ENCODE data around the gene AIRE. TPM values are rescaled to one million over a fixed set of nuclear protein-coding genes. Genes with fewer than 3 reads are reported as not detected.

Gene AIRE
- total RNA-seq, 1 experiment from 2014 or later: not detected

DNA sequence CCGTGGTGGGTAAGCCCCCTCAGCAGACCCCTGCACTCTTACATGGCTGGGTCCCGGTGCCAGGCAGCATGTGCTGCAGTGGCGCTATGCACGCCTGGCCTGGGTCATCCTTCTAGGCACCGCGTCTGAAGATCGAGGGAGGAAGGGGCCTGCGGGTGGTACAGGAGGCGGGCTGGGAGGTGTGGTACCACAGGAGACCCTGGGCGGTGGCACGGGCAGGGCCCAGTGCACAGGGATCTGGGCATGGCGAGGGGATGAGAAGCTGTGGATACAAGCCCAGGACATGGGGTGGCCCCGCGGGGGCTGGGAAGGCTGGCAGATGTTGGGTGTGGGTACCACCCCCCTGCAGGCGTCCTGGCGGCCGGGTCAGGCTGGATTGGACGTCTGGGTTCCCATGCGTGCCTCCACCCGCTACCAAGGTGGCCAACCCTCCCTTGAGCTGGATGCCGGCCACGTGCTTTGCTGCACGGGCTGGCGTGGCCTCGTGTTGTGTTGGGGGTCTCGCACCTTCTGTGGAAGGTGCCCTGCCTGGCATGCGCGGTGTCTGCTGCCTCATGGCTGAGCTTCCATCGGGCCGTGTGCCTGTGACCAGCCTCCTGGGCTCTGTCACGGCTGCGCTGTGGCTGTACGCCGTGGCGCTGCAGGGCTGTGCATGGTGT, 33.9 kb downstream of the AIRE start:
- Mint-ChIP-seq H3K27me3 (ENCODE audit: insufficient read depth, unreplicated experiment) (no peaks in the 10 kb centered on the region), H3K4me1 (ENCODE audit: low read depth, unreplicated experiment) (no peaks in the 10 kb centered on the region), H3K9me3 (ENCODE audit: unreplicated experiment) (no peaks in the 10 kb centered on the region), H3K27ac (ENCODE audit: unreplicated experiment) (no peak overlapping the region), H3K36me3 (ENCODE audit: insufficient read depth, unreplicated experiment) (peaks cover 23% of the 10 kb centered on the region), H3K4me3 (ENCODE audit: unreplicated experiment) (no peak overlapping the region)
- BruUV-seq (replicated peaks): no TSS peak
- DNase-seq: no peak
- ChIA-PET CTCF (no interaction called here), POLR2A (no interaction called here)
- TF ChIP-seq, protein P1, sequence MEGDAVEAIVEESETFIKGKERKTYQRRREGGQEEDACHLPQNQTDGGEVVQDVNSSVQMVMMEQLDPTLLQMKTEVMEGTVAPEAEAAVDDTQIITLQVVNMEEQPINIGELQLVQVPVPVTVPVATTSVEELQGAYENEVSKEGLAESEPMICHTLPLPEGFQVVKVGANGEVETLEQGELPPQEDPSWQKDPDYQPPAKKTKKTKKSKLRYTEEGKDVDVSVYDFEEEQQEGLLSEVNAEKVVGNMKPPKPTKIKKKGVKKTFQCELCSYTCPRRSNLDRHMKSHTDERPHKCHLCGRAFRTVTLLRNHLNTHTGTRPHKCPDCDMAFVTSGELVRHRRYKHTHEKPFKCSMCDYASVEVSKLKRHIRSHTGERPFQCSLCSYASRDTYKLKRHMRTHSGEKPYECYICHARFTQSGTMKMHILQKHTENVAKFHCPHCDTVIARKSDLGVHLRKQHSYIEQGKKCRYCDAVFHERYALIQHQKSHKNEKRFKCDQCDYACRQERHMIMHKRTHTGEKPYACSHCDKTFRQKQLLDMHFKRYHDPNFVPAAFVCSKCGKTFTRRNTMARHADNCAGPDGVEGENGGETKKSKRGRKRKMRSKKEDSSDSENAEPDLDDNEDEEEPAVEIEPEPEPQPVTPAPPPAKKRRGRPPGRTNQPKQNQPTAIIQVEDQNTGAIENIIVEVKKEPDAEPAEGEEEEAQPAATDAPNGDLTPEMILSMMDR (IDR thresholded peaks at IDR 0.05; ENCODE audit: insufficient read depth in 1 of 2, low read depth in 1 of 2, low read length in 1 of 2, severe bottlenecking in 1 of 2, unreplicated experiment in 1 of 2): no peak
- H3K4me1 ChIP-seq: no peaks in the 10 kb centered on the region
- intact Hi-C loops (cut with micrococcal nuclease; ENCODE audit: unreplicated experiment): no loop called here
- H3K9me3 ChIP-seq: no peaks in the 10 kb centered on the region
- H3K36me3 ChIP-seq (ENCODE audit: control insufficient read depth, insufficient read depth, low read length): peaks cover 1% of the 10 kb centered on the region; the same call in 1 of the 2 replicates
- H3K27me3 ChIP-seq (replicated peaks; ENCODE audit: control insufficient read depth, insufficient read depth, low read length): no peaks in the 10 kb centered on the region
- no peak overlapping the region for H3K4me3 ChIP-seq (ENCODE audit: low read depth, low read length)

DNA sequence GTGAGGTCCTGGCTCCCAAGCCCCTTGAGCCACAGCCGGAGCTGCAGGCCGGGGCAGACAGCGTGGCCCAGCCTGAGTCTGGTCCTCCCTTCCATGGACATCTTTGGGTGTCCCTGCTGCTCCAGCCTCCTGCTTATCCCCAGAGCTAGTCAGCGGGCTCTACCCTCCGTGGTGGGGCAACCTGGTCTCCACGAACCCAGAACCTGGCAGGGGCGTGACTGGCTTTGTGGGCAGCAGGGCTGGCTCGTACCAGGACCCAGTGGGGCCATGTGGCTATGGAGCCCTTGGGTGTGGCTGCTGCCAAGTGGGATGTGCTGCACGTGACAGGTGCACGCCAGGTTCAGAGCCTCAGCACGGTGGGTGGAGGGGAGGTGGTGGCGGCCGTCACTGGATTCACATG, 35.2 kb downstream of the AIRE start:
- no peaks in the 10 kb centered on the region for H3K4me1 Mint-ChIP-seq (ENCODE audit: low read depth, unreplicated experiment)
- no peak overlapping the region for H3K4me3 Mint-ChIP-seq (ENCODE audit: unreplicated experiment)
- H3K9me3 Mint-ChIP-seq (ENCODE audit: unreplicated experiment): no peaks in the 10 kb centered on the region
- H3K27me3 Mint-ChIP-seq (ENCODE audit: insufficient read depth, unreplicated experiment): no peaks in the 10 kb centered on the region
- BruUV-seq (replicated peaks): no TSS peak
- intact Hi-C loops (cut with micrococcal nuclease; ENCODE audit: unreplicated experiment): no loop called here
- Histone ChIP-seq H3K4me1 (no peaks in the 10 kb centered on the region), H3K9me3 (no peaks in the 10 kb centered on the region), H3K36me3 (ENCODE audit: control insufficient read depth, insufficient read depth, low read length) (peaks cover 1% of the 10 kb centered on the region; the same call in 1 of the 2 replicates), H3K27me3 (replicated peaks; ENCODE audit: control insufficient read depth, insufficient read depth, low read length) (no peaks in the 10 kb centered on the region), H3K4me3 (ENCODE audit: low read depth, low read length) (no peak overlapping the region)
- CTCF ChIA-PET: no interaction called here
- TF ChIP-seq, protein P1 (IDR thresholded peaks at IDR 0.05; ENCODE audit: insufficient read depth in 1 of 2, low read depth in 1 of 2, low read length in 1 of 2, severe bottlenecking in 1 of 2, unreplicated experiment in 1 of 2): no peak
- H3K36me3 Mint-ChIP-seq (ENCODE audit: insufficient read depth, unreplicated experiment): peaks cover 34% of the 10 kb centered on the region
- no peak for DNase-seq
- no peak overlapping the region for H3K27ac Mint-ChIP-seq (ENCODE audit: unreplicated experiment)
- POLR2A ChIA-PET: no interaction called here

DNA sequence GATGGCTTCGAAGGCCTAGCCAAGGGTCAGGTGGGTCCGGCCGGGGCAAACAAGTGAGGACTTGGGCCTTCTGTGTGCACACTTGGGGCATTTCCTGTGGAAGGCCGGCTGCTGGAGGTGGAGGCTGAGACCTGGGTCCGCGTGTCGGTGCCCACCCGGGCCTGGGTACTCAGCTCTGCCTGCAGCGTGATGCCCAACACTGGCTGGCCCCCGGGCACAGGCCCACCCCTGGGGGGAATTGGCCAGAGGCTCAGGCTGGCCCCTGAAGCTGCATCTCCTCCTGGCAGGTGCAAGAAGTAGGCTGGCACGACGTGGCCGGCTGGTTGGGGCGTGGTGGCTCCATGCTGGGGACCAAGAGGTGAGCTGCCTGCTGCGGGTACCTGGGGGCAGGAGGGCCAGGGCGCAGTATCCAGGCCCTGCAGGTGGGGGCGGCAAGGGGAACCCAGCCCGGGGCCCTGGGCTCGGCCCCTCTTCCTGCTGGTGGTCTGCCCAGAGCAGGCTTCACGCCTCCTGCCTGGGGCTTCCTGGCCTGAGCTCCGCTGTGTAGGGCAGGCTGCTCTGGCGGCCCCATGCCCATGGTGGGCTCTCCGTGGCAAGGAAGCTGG, 36.3 kb downstream of the AIRE start:
- H3K4me3 Mint-ChIP-seq (ENCODE audit: unreplicated experiment): no peak overlapping the region
- no peak overlapping the region for H3K27ac Mint-ChIP-seq (ENCODE audit: unreplicated experiment)
- BruUV-seq (replicated peaks): no TSS peak
- intact Hi-C loops (cut with micrococcal nuclease; ENCODE audit: unreplicated experiment): no loop called here
- no peak for DNase-seq
- no peaks in the 10 kb centered on the region for H3K27me3 Mint-ChIP-seq (ENCODE audit: insufficient read depth, unreplicated experiment)
- Histone ChIP-seq H3K4me3 (ENCODE audit: low read depth, low read length) (no peak overlapping the region), H3K27me3 (replicated peaks; ENCODE audit: control insufficient read depth, insufficient read depth, low read length) (no peaks in the 10 kb centered on the region), H3K9me3 (no peaks in the 10 kb centered on the region), H3K4me1 (no peaks in the 10 kb centered on the region), H3K36me3 (ENCODE audit: control insufficient read depth, insufficient read depth, low read length) (peaks cover 1% of the 10 kb centered on the region; the same call in 1 of the 2 replicates)
- H3K4me1 Mint-ChIP-seq (ENCODE audit: low read depth, unreplicated experiment): no peaks in the 10 kb centered on the region
- no peaks in the 10 kb centered on the region for H3K9me3 Mint-ChIP-seq (ENCODE audit: unreplicated experiment)
- H3K36me3 Mint-ChIP-seq (ENCODE audit: insufficient read depth, unreplicated experiment): peaks cover 38% of the 10 kb centered on the region
- ChIA-PET CTCF (no interaction called here), POLR2A (no interaction called here)
- TF ChIP-seq, protein P1 (IDR thresholded peaks at IDR 0.05; ENCODE audit: insufficient read depth in 1 of 2, low read depth in 1 of 2, low read length in 1 of 2, severe bottlenecking in 1 of 2, unreplicated experiment in 1 of 2): no peak
